NB4 (cell line): ENCODE measurements around the gene MTOR.

Experiments used
- CTCF ChIP-seq: IDR thresholded peaks from one replicate; pipeline ENCODE4 v1.5.1; 2012; ENCODE audit warnings: low read depth, low read length
- MAX ChIP-seq: IDR thresholded peaks from 2 replicates; pipeline ENCODE4 v1.6.1; 2011; ENCODE audit warnings: low read depth, low read length

GRCh38 chr1:11059968-11060830 is 202.2 kb downstream of the MTOR start, which contains the start of gene SRM:
- TF ChIP-seq CTCF: no peak
- peak; percentile 87 for TF ChIP-seq MAX
